Erythroblast (primary cell): ENCODE measurements around the gene SLC30A7.

Experiments
- GATA1 ChIP-seq: IDR thresholded peaks from 2 replicates; pipeline ENCODE4 v1.6.1; 2011; ENCODE audit warnings: low read depth, mild to moderate bottlenecking, control low read depth, low read length, moderate library complexity
- POLR2A ChIP-seq: IDR thresholded peaks from 2 replicates; pipeline ENCODE4 v1.6.1; 2011; ENCODE audit warnings: mild to moderate bottlenecking, low read length

- no peak for TF ChIP-seq GATA1
- no peak for TF ChIP-seq POLR2A
Observed at GRCh38 chr1:100902365-100902764, 6.5 kb downstream of the SLC30A7 start.
